NCI-H774 (cell line): ENCODE data around the gene CAPN5.
"Not testable (repeated sequence)": the region's sequence is repeated elsewhere in the genome, so short reads cannot be mapped to it uniquely, and the experiment has no call there.

Experiments used
- DNase-seq: peaks from one replicate; lab custom pipeline; 2025; lab: John Stamatoyannopoulos, UW

The CAPN5 gene

DNA sequence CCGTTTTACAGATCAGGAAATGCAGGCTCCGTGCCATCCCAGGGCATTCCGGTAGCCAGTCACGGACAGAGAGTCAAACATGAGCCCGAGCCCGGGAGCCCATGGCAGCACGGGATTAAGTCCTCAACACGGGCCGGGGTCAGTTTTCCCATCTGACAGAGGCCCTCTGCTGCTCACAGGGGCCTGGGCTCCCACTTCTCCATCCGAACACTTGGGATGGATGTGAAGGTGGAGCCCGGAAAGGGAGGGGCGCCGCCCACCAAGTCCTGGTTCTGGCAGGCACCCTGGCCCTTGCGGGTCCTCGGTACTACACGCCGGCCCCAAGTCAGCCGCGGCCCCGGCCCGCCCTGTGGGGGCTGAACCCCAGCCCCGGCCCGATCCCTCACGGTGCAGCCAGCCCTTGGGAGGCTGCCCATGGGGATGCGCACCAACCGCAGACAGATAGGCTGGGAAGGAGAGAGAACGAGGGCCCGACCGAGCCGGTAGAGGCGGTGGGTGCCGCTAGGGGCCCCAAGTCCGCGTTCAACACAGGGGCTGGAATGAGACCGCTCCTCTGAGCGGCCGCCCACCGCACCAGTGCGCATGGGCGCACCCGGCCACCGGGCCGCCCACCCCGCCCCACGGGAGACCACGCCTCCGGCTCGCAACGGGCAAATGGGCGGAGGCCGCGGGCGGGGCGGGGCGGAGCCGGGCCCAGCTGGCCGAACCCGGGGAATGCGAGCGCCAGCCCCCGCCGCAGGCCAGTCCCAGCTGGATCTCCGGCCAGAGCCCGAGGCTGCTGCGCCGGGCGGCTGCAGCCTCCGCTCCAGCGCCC lies at the start of gene CAPN5:
Gene CAPN5 (plus strand): TSS at position 743 of the 814 bp plus-strand sequence. CDS start 17,916 bp downstream, outside the sequence.
- peak; percentile 88 for DNase-seq

DNA sequence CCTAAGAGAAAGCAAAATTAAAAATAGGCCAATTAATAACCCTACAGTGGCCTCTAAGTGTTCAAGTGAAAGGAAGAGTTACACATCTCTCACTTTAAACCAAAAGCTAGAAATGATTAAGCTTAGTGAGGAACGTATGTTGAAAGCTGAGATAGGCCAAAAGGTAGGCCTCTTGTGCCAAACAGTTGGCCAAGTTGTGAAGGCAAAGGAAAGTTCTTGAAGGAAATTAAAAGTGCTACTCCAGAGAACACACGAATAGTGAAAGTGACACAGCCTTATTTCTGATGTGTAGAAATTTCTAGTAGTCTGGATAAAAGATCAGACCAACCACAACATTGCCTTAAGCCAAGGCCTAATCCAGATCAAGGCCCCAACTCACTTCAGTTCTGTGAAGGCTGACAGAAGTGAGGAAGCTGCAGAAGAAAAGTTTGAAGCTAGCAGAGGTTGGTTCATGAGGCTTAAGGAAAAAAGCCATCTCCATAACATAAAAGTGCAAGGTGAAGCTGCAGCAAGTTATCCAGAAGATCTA lies 48.3 kb upstream of the CAPN5 start:
- not testable (repeated sequence) for DNase-seq

DNA sequence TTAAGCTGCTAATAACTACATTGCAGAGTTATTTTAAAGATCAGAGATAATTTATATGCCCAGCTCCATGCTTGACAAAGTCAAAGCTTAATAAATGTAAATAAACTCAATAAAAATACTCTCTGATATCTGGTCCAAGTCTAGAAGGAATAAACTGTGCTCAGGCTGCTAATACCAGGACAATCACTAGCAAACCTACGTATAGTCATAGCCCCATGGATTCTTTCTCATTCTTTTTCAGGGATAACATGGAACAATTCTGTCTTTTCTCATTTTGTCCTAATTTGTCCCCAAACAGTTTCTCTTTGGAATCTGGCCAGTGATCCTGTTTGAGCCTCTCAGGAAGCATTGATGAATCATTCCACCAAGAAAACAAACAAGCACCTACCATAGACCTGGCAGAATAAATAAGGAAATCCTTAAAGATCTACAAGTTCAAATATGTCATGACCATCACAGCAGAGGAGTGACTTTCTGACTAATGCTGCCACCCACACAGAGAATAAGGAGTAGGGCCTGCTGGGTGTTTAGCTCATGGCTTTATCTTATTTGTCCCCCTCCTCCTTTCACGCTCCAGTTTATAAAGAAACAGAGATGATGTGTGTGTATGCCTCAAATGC lies 46.7 kb upstream of the CAPN5 start:
- no peak for DNase-seq

DNA sequence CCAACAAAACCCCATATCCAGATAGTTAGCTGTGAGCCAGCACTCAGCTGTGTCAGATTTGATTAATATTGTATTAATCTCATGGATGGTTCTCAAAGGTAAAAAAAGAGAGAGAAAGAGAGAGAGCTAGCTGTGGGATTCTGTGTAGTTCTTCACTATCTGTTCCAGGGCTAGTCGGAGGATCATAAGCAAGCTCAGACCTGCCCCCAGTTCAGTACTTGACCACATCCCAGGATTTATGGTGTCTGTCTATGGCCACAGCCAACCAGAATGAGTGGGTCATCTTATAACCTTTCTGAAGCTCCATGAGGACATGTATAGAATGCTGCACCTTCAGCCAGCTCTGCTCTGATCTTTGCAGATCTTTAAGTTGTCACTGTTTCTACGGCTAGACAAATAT lies 46.0 kb upstream of the CAPN5 start:
- DNase-seq, result no peak

DNA sequence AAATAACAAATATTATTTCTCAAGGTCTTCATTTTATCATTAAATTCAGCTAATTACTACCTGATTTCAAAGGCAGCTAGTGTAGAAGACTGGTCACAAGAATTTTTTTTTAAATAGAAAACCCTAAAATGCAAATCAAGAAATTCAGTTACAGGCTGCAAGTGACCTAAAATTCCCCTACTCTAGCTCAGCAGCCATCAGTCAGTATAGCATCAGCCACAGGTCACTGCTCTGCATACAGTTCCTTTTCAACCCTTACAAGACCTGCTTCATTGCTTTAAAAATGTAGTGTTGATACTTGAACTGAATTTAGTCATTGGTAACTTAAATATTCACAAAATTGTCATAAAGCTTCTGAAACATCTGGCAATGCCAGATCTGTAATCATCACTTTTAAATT lies 42.0 kb upstream of the CAPN5 start:
- no peak for DNase-seq

DNA sequence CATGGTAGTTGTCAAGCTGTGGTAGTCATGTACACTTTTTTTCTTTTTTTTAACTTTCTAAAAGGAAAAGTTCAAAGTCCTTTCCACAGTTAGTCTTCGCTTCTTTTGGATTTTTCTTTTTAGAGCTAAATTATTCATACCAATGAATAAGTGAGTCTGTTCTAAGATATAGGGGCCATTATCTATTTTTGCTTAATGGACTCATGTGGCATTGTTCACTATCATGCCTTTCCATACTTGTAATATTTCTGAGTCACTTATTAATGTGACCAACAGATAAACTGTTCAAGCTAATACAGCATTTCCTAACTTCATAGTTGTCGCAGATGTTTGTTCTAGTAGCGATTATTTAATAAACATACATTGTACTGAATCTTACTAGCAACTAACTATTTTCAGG lies 40.5 kb upstream of the CAPN5 start:
- no peak for DNase-seq

DNA sequence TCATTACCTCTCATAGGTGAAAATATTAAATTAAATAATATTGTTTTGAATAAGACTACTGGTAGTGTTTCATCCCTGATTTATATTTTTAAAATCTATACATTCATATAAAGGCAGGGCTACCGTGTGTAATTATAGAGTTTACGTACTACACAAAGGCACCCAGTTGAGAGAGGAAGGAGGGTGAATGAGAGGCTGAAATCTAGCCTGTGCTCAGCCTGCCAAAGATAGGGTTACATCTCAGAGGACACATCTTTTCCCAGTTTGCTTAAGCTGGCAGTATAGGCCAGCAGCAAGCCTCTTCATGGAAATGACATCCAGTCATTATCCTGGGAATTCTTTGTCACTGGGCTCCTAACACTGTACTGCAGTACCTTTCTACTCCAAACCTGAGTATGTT lies 40.0 kb upstream of the CAPN5 start:
- no peak for DNase-seq

DNA sequence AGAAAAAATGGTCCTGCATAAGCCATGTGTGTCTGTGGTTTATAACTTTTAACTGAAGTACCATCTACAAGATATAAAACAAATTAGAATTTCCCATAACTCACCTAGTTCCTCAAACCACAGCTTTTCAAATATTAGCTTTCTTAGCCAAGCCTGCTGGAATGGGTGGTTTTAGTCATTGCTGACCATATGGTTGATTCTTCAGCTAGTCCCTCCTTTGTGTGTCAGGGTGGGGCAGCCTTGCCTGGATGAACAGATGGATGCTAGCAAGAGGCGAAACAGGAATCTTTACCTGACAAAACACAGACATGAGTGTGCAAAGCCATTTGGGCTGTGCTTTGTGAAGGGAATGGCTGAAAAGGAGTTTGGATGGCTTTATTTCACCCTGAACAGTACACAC lies 39.5 kb upstream of the CAPN5 start:
- no peak for DNase-seq

DNA sequence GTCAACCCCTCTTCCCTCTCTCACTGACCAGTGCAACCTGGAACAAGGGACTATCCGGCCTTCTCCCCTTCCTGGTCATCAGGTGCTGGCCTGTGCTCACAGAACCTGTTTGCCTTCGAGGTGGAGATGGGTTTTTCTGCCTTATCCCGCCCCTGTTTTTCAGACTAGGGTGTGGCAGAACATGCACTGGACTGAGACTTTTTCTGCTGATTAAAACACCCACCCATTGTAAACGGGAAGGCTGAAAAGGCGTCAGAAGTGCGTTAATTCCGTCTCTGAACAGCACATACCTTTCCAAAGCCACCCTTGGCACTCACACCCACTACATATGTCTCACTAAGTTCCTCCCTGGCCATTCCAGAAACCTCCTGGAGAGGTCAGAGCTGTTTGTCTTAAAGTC lies 36.9 kb upstream of the CAPN5 start:
- DNase-seq, result no peak

DNA sequence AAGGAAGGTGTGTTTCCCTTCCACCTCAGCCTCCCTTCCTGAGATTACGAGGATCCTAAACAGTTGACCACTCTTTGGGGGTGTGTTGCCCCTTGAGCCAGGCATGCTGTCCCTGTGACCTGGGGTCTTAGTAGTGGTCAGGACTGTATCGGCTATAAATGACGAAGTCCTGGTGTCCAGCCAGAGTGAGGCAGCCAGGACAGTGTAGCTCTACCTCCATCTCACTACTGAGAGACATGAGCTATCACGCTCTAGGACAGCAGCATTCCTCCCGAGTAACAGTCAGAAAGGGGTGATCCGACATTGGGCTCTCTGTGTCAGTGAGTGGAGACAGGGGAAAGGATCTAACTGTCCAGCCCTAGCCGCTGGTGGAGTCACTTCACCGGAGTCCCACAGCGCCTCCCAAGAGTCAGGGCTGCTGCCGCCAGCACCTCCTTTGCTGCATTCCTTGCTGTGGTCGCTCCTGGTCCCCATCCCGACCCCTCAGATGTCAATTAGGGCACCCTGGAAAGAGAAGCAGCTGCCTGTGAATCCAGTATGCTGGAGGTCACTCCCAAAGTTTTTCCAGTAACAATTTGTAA lies 35.8 kb upstream of the CAPN5 start:
- DNase-seq, result no peak

DNA sequence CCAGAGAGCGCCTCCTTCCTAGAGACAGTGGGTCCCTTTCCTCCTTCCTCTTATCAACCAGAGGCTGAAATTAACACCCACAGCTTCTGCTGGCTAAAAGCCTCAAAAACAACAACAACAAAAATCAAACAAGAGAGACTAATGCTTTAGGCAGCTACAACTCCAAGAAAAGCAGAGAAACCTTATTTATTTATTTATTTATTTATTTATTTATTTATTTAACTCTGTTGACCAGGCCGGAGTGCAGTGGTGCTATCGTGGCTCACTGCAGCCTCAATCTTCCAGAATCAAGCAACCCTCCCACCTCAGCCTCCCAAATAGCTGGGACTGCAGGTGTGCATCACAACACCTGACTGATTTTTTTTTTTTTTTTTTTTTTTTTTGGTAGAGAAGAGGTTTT lies 35.2 kb upstream of the CAPN5 start:
- DNase-seq, result no peak

DNA sequence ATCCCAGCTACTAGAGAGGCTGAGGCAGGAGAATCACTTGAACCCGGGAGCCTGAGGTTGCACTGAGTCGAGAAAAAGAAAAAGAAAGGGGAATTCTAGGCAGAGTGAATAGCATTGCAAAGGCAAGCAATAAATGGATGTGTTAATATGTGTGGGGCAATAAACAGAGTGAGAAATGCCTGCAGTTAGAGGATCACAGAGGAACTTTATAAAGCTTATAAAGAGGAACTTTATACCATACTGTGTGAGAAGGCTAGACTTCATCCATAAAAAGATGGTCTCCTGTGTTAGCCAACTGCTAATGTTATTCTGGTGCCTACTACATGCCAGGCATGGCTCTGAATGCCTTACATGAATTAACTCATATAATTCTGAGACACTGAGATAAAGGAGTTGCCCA lies 31.7 kb upstream of the CAPN5 start:
- no peak for DNase-seq

DNA sequence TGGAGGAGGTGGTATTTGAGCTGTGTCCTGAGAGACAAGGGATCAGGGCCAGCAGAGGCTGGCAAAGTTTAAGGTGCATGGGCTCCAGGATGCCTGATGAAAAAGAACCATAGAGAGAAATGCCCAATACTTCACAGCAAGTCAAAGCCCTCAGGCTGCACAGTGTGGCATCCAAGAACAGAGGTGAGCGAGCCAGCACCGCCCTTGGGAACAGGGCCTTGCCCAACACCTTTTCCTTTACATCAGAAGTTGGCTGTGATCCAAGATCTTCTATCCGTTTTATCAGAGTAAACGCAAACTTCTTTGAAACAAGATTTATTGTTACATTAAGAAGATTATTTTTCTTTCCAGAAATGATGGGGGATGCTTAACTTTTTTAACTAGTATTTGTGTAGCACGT lies 31.2 kb upstream of the CAPN5 start:
- no peak for DNase-seq

DNA sequence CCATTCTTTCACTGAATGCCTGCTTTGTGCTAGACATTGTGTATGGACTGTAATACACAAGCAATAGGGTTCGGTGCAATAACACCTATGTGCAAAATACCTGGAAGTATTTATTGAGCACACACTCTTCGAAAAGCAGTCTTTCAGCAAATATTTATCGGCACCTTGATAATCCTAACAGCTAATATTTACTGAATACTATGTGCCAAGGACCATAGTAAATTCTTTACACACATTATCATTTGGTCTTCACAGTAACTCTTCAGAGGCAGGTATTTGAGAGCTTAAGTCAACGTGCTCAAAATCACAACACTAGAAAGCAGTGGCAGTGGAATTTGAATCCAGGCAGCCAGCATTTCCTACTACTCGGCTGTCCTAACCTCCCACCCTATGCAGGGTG lies 30.4 kb upstream of the CAPN5 start:
- peak; percentile 47 for DNase-seq

DNA sequence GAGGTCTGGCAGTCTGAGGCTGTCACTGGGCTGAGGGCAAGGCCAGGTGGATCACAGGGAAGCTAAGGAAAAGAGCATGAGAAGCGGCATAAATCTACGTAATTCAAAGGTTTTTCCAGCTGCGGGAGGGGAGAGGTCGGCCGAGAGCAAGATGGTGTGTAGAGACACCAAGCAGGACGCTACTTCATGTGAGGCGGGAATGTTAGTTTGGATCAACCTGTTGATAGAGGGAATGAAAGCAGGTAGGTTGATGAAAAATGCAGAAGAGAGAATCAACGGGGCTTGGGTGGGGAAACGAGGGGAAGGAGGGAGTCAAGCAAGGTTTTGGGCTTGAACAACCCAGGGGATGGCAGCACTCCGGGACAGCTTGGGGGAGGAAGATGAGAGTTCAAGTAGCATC lies 29.7 kb upstream of the CAPN5 start:
- no peak for DNase-seq

DNA sequence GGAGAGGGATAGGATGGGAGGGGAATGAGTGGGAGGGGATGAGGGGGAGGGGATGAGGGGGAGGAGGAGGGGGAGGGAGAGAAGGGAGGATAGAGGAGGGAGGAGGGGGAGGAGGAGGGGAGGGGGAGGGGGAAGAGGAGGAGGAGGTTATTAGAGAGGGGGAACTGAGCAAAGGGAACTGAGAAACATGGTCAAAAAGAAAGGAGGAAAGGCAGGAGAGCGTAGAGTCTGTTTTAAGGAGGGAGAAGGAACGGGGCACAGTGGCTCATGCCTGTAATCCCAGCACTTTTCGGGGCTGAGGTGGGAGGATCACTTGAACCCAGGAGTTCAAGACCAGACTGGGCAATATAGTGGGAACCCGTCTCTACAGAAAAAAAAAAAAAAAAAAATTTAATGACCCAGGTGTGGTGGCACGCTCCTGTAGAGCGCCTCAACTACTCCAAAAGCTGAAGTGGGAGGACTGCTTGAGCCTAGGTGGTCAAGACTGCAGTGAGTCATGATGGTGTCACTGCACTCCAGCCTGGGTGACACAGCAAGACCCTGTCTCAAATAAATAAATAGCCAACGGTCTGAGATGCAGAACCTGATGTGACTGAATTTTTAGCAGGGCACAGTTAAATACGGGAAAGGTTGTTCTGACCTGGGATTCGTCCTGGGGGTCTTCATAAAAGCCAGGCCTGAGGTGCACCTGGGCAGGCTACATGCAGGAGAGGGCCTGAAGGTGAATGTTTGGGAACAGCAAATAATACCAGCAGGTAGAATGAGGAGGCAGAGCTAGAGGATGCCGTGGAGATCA lies 28.5 kb upstream of the CAPN5 start:
- DNase-seq, result no peak

DNA sequence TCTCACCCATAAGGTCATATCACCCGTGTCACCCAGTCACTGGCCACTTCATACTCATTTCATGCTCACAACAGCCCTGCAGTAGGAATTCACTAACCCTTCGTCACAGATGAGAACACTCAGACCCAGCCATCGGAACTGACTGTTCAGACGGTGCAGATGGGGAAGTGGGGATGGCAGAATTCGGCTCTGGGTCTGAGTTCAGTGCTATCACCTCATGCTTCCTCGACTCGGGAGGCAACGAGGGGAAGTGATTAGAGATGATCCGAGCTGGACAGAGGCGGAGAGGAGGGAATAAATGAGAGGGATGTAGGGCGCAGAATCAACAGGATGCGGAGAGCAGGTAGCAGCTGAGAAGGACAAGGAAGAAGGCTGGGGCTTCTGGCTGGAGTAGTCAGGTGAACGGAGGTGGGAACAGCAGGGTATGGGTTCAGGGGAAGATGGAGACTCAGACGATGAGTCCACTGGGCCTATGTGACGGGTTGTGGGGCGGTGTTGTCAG lies 27.9 kb upstream of the CAPN5 start:
- DNase-seq, result no peak

DNA sequence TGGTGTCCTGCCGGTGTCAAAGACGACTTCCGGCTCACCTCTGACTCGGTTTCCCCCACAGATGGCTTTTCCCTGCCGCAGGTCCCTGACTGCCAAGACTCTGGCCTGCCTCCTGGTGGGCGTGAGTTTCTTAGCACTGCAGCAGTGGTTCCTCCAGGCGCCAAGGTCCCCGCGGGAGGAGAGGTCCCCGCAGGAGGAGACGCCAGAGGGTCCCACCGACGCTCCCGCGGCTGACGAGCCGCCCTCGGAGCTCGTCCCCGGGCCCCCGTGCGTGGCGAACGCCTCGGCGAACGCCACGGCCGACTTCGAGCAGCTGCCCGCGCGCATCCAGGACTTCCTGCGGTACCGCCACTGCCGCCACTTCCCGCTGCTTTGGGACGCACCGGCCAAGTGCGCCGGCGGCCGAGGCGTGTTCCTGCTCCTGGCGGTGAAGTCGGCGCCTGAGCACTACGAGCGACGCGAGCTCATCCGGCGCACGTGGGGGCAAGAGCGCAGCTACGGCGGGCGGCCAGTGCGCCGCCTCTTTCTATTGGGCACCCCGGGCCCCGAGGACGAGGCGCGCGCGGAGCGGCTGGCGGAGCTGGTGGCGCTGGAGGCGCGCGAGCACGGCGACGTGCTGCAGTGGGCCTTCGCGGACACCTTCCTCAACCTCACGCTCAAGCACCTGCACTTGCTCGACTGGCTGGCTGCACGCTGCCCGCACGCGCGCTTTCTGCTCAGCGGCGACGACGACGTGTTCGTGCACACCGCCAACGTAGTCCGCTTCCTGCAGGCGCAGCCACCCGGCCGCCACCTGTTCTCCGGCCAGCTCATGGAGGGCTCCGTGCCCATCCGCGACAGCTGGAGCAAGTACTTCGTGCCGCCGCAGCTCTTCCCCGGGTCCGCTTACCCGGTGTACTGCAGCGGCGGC lies 27.0 kb upstream of the CAPN5 start:
- DNase-seq, result no peak

DNA sequence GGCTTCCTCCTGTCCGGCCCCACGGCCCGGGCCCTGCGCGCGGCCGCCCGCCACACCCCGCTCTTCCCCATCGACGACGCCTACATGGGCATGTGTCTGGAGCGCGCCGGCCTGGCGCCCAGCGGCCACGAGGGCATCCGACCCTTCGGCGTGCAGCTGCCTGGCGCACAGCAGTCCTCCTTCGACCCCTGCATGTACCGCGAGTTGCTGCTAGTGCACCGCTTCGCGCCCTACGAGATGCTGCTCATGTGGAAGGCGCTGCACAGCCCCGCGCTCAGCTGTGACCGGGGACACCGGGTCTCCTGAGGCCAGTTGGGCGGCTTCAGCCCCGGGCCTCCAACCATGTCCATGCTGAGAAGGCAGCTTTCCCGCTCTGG lies 26.4 kb upstream of the CAPN5 start:
- no peak for DNase-seq

DNA sequence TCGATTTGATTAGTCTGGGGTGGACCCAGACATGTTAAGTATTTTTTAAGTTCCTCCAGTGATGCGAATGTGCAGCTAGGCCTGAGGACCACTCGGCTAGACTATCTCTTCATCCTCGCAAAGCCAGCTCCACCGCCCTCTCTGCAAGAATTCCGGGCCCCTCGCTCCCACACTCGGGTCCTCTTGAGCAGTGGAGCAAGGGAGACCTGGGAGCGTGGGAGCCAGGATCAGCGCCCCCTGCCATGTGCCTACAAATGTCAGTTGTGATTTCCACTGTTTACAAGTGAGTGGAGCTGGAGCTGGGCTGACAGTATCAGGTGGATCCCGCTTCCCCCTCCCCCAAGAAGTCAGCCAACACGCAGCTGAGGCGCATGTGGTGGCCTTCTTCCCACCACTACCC lies 25.9 kb upstream of the CAPN5 start:
- DNase-seq, result no peak

DNA sequence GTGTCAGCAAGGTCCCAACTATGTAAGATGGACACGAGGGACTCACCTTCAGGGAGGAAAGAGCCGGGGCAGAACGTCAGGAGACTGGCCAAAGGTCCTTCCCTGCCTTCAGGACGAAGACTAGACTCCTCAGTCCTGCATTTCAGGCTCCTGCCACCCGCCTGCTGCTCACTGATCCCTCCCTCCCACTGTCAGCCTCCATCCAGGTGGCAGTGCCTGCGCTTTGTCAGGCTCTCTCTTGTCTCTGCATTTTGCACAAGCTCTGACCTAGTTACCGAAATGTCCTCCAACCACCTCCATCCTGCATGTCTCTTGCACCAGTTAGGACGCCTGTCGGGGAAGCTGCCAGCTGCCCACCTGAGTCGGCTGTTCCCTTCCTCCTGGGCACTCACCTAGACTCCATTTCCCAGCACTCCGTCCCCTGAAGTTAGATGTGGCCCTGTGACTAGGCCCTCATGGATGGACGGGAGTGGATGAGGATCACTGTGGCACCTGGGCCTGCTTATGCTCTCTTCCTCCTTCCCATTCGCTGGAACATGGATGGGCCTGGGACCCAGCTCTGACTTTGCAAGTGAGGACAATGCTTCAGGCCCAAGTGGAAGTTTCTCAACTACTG lies 24.6 kb upstream of the CAPN5 start:
- no peak for DNase-seq
